H9 (cell line): ENCODE data around the gene UTP4. TPM values are rescaled to one million over a fixed set of nuclear protein-coding genes. Genes with fewer than 3 reads are reported as not detected.

Experiments used
- DNase-seq: peaks from one replicate; pipeline ENCODE4 v3.0.0-alpha.2; 2017
- H2AFZ ChIP-seq: one replicate; pipeline ENCODE4 v1.6.1; 2013; ENCODE audit warnings: mild to moderate bottlenecking, low read length, control low read depth, moderate library complexity
- H2AK5ac ChIP-seq: 2 replicates; pipeline ENCODE4 v1.6.1; 2013; ENCODE audit warnings: low read length, control low read depth, mixed read lengths; ENCODE audit not compliant: insufficient read length
- H2BK120ac ChIP-seq: one replicate; pipeline ENCODE4 v1.6.1; 2013; ENCODE audit warnings: low read depth, mild to moderate bottlenecking, low read length, control low read depth, inconsistent platforms; ENCODE audit not compliant: poor library complexity, severe bottlenecking
- H2BK12ac ChIP-seq: 2 replicates; pipeline ENCODE4 v1.6.1; 2013; ENCODE audit warnings: low read length, control low read depth, mixed read lengths, low read depth; ENCODE audit not compliant: insufficient read length
- H2BK15ac ChIP-seq: 2 replicates; pipeline ENCODE4 v1.6.1; 2013; ENCODE audit warnings: low read depth, low read length, control low read depth
- H2BK20ac ChIP-seq: one replicate; pipeline ENCODE4 v1.6.1; 2013; ENCODE audit warnings: low read depth, mild to moderate bottlenecking, low read length, control low read depth, inconsistent platforms; ENCODE audit not compliant: poor library complexity, severe bottlenecking
- H2BK5ac ChIP-seq: 2 replicates; pipeline ENCODE4 v1.6.1; 2013; ENCODE audit warnings: low read length, control low read depth, mixed read lengths; ENCODE audit not compliant: insufficient read length
- H3K14ac ChIP-seq: 2 replicates; pipeline ENCODE4 v1.6.1; 2013; ENCODE audit warnings: low read length, control low read depth; ENCODE audit not compliant: insufficient read depth
- H3K18ac ChIP-seq: 2 replicates; pipeline ENCODE4 v1.6.1; 2013; ENCODE audit warnings: low read depth, mild to moderate bottlenecking, mixed read lengths, low read length, control low read depth; ENCODE audit not compliant: insufficient read length
- H3K23ac ChIP-seq: 2 replicates; pipeline ENCODE4 v1.6.1; 2013; ENCODE audit warnings: low read length, control low read depth, mixed read lengths, low read depth; ENCODE audit not compliant: insufficient read length
- H3K23me2 ChIP-seq: 2 replicates; pipeline ENCODE4 v1.6.1; 2013; ENCODE audit warnings: low read depth, mild to moderate bottlenecking, mixed read lengths, low read length, control low read depth; ENCODE audit not compliant: insufficient read length, poor library complexity, severe bottlenecking
- H3K27ac ChIP-seq: 2 replicates; pipeline ENCODE4 v1.5.1; 2013; ENCODE audit warnings: low read length, control low read depth, mixed read lengths, low read depth; ENCODE audit not compliant: insufficient read length
- H3K27me3 ChIP-seq: 2 replicates; pipeline ENCODE4 v1.6.1; 2013; ENCODE audit warnings: low read length, control low read depth, inconsistent platforms; ENCODE audit not compliant: insufficient read depth
- H3K4ac ChIP-seq: 2 replicates; pipeline ENCODE4 v1.6.1; 2013; ENCODE audit warnings: low read depth, mild to moderate bottlenecking, control low read depth, inconsistent platforms, low read length, moderate library complexity
- H3K4me1 ChIP-seq: 2 replicates; pipeline ENCODE4 v1.6.1; 2013; ENCODE audit warnings: low read length, control low read depth, inconsistent platforms; ENCODE audit not compliant: insufficient read depth
- H3K4me2 ChIP-seq: 2 replicates; pipeline ENCODE4 v1.6.1; 2013; ENCODE audit warnings: low read length, control low read depth, mixed read lengths; ENCODE audit not compliant: insufficient read length, insufficient read depth
- H3K56ac ChIP-seq: 2 replicates; pipeline ENCODE4 v1.6.1; 2013; ENCODE audit warnings: low read depth, mild to moderate bottlenecking, mixed read lengths, low read length, control low read depth; ENCODE audit not compliant: insufficient read length
- H3K79me1 ChIP-seq: 2 replicates; pipeline ENCODE4 v1.6.1; 2013; ENCODE audit warnings: low read depth, mild to moderate bottlenecking, moderate library complexity, low read length, control low read depth, inconsistent platforms; ENCODE audit not compliant: insufficient read depth, poor library complexity, severe bottlenecking
- H3K79me2 ChIP-seq: 2 replicates; pipeline ENCODE4 v1.6.1; 2013; ENCODE audit warnings: low read length, control low read depth, inconsistent platforms; ENCODE audit not compliant: insufficient read depth
- H3K9ac ChIP-seq: 2 replicates; pipeline ENCODE4 v1.6.1; 2013; ENCODE audit warnings: low read length, control low read depth, mixed read lengths; ENCODE audit not compliant: insufficient read length; ENCODE audit errors: extremely low read depth
- H3K9me3 ChIP-seq: one replicate; pipeline ENCODE4 v1.6.1; 2013; ENCODE audit warnings: low read depth, low read length, inconsistent platforms; ENCODE audit not compliant: control insufficient read depth
- H3T11ph ChIP-seq: one replicate; pipeline ENCODE4 v1.6.1; 2013; ENCODE audit warnings: mild to moderate bottlenecking, low read length, control low read depth, inconsistent platforms
- H4K20me1 ChIP-seq: one replicate; pipeline ENCODE4 v1.6.1; 2013; ENCODE audit not compliant: control insufficient read depth, insufficient read length, insufficient read depth
- H4K5ac ChIP-seq: 2 replicates; pipeline ENCODE4 v1.6.1; 2013; ENCODE audit warnings: low read depth, mild to moderate bottlenecking, mixed read lengths, low read length, control low read depth; ENCODE audit not compliant: insufficient read length
- H4K8ac ChIP-seq: replicated peaks from 2 replicates; pipeline ENCODE4 v1.6.1; 2013; ENCODE audit warnings: low read length, control low read depth, mixed read lengths, low read depth; ENCODE audit not compliant: insufficient read length
- H4K91ac ChIP-seq: 2 replicates; pipeline ENCODE4 v1.6.1; 2013; ENCODE audit warnings: low read depth, mild to moderate bottlenecking, moderate library complexity, mixed read lengths, low read length, control low read depth; ENCODE audit not compliant: insufficient read length
- H3K27ac Mint-ChIP-seq, 3 experiments: 2 replicates in 2 of 3; 3 replicates in 1 of 3; pipeline ENCODE4 v1.8.0; 2020 to 2021; ENCODE audit warnings: mixed read lengths in 3 of 3, mild to moderate bottlenecking in 1 of 3, moderate library complexity in 1 of 3
- H3K27me3 Mint-ChIP-seq: 2 replicates; pipeline ENCODE4 v1.8.0; 2021; ENCODE audit warnings: low read depth, mild to moderate bottlenecking, moderate library complexity, mixed read lengths
- H3K36me3 Mint-ChIP-seq, 3 experiments: 2 replicates in 2 of 3; 3 replicates in 1 of 3; pipeline ENCODE4 v1.8.0; 2020 to 2021; ENCODE audit warnings: low read depth in 3 of 3, mixed read lengths in 3 of 3; ENCODE audit not compliant: insufficient read depth in 1 of 3
- H3K4me1 Mint-ChIP-seq, 2 experiments: 2 replicates each; pipeline ENCODE4 v1.8.0; 2020; ENCODE audit warnings: mixed read lengths in 2 of 2
- H3K4me3 Mint-ChIP-seq, 2 experiments: 2 replicates in 1 of 2; 3 replicates in 1 of 2; pipeline ENCODE4 v1.8.0; 2020 to 2021; ENCODE audit warnings: mild to moderate bottlenecking in 2 of 2, mixed read lengths in 2 of 2, moderate library complexity in 1 of 2
- H3K9me3 Mint-ChIP-seq, 2 experiments: 2 replicates in 1 of 2; 3 replicates in 1 of 2; pipeline ENCODE4 v1.8.0; 2020; ENCODE audit warnings: mild to moderate bottlenecking in 2 of 2, mixed read lengths in 2 of 2, moderate library complexity in 1 of 2
- CTCF ChIP-seq: fragments of 200-600 bp; sonication (generic); conservative IDR thresholded peaks from 3 replicates; pipeline ENCODE4 v1.8.0; 2021; ENCODE audit warnings: antibody characterized with exemption, mild to moderate bottlenecking
- WGBS: extraction: QIAGEN DNeasy Blood & Tissue Kit; methylation state at CpG from one replicate; pipeline ENCODE4 v1.1.7; 2013; ENCODE audit warnings: missing lambda C conversion rate, low lambda C conversion rate, mixed read lengths; ENCODE audit not compliant: insufficient read length; ENCODE audit errors: extremely low coverage; 5-methylcytosine and 5-hydroxymethylcytosine counted together
- total RNA-seq: library from RNA; stranded (reverse); gene quantifications from 2 replicates; pipeline ENCODE4 v1.2.1, GENCODE V29; 2021

The UTP4 gene
- total RNA-seq, 1 experiment from 2014 or later = 94.0 TPM

- Histone ChIP-seq H4K91ac (no peak overlapping the region), H3T11ph (no peak overlapping the region), H3K18ac (no peak overlapping the region), H2BK12ac (no peak overlapping the region), H4K8ac (no peak overlapping the region), H3K27ac (no peak overlapping the region), H3K56ac (no peak overlapping the region), H4K5ac (no peak overlapping the region), H2AK5ac (no peak overlapping the region), H3K27me3 (no peaks in the 10 kb centered on the region), H2BK120ac (no peak overlapping the region), H3K79me2 (peaks cover 8% of the 10 kb centered on the region; the same call in 1 of the 2 replicates), H2BK5ac (no peak overlapping the region), H4K20me1 (no peaks in the 10 kb centered on the region), H3K9ac (no peak overlapping the region), H3K79me1 (no peaks in the 10 kb centered on the region), H2BK20ac (no peak overlapping the region), H2AFZ (no peak overlapping the region), H3K4me1 (peaks cover 7% of the 10 kb centered on the region; the same call in 1 of the 2 replicates), H3K23me2 (peaks cover 19% of the 10 kb centered on the region), H2BK15ac (no peak overlapping the region), H3K23ac (no peak overlapping the region), H3K4ac (no peak overlapping the region), H3K4me2 (no peak overlapping the region), H3K14ac (no peak overlapping the region), H3K9me3 (no peaks in the 10 kb centered on the region)
- TF ChIP-seq CTCF = no peak
- Mint-ChIP-seq H3K27ac (no peak overlapping the region; a peak in 1 of 7 replicates), H3K4me3 (peak overlapping the region in 1 of 2 experiments; percentile 51; a peak in 1 of 5 replicates), H3K27me3 (no peaks in the 10 kb centered on the region), H3K4me1 (peaks cover 24 to 34% of the 10 kb centered on the region in 2 experiments), H3K36me3 (peaks cover 45 to 66% (median 58%) of the 10 kb centered on the region in 3 experiments), H3K9me3 (no peaks in the 10 kb centered on the region; a peak in 1 of 5 replicates)
- no CpG with 5 or more reads among the region's 7 CpGs for WGBS
- DNase-seq = no peak
Measured at GRCh38 chr16:69110406-69110805, 22.0 kb upstream of the UTP4 start.
